Ovary (tissue), 9 donors: Measurements from ENCODE around the gene TENT4B. TPM values are rescaled to one million over a fixed set of nuclear protein-coding genes. Genes with fewer than 3 reads are reported as not detected.

Source experiments
- DNase-seq, 5 donors: peaks; one replicate each; pipeline ENCODE4 v3.0.0-alpha.2; 2019 to 2020
- H3K27ac ChIP-seq, 2 donors: fragments of 200-600 bp; one replicate each; pipeline versions ENCODE4 v1.5.1 to v1.8.0; 2019 to 2022
- H3K27me3 ChIP-seq: fragments of 200-600 bp; one replicate; pipeline ENCODE4 v1.8.0; 2022
- H3K36me3 ChIP-seq: fragments of 200-600 bp; sonication (generic); one replicate; pipeline ENCODE4 v1.5.1; 2019
- H3K4me1 ChIP-seq: one replicate; pipeline ENCODE4 v1.8.1; 2013; ENCODE audit warnings: mild to moderate bottlenecking, moderate library complexity; ENCODE audit not compliant: insufficient read depth
- H3K4me3 ChIP-seq: fragments of 200-600 bp; sonication (generic); one replicate; pipeline ENCODE4 v1.5.1; 2017
- H3K9me3 ChIP-seq, 2 donors: fragments of 200-600 bp in 1 of 2; sonication (generic) in 1 of 2; one replicate each; pipeline versions ENCODE4 v1.5.1 to v1.8.1; 2013 to 2019; ENCODE audit warnings: mild to moderate bottlenecking in 1 of 2, moderate library complexity in 1 of 2
- CTCF ChIP-seq, 3 donors: fragments of 450-650 bp in 2 of 3; fragments of 200-600 bp in 1 of 3; IDR thresholded peaks; one replicate each; pipeline versions ENCODE4 v1.5.1 to v1.8.0; 2016 to 2022; ENCODE audit warnings: antibody characterized with exemption in 3 of 3, mild to moderate bottlenecking in 1 of 3
- EP300 ChIP-seq: sonication (generic); formaldehyde crosslinking; IDR thresholded peaks from one replicate; pipeline ENCODE4 v1.6.1; 2017; ENCODE audit warnings: antibody characterized with exemption
- POLR2A ChIP-seq: fragments of 450-650 bp; IDR thresholded peaks from one replicate; pipeline ENCODE4 v1.6.1; 2017; ENCODE audit warnings: antibody characterized with exemption, mild to moderate bottlenecking, moderate library complexity
- WGBS, 3 donors: extraction: QIAGEN DNeasy Blood & Tissue Kit in 1 of 3; methylation state at CpG; one replicate each; pipeline versions ENCODE4 v1.1.5 to v1.1.7; 2013 to 2017; 5-methylcytosine and 5-hydroxymethylcytosine counted together
- intact Hi-C, 4 donors: fragments of 100-400 bp; cut with DNase I; formaldehyde crosslinking; loops; one replicate each; pipeline versions ENCODE4 v1.11.0 to v1.15.1; 2022 to 2023
- polyA plus RNA-seq, 2 donors: library from polyadenylated mRNA; stranded (reverse); fragments of 200-250 nt in 1 of 2; fragments of 350-450 nt in 1 of 2; fragmentation: Illumina TruSeq in 1 of 2; extraction: RNeasy Lipid Tissue Mini Kit (QIAGEN cat#74804) in 1 of 2; gene quantifications; one replicate each; pipeline ENCODE4 v1.2.3, GENCODE V29; 2013 to 2014
- total RNA-seq, 7 donors: library from RNA; depleted of rRNA in 2 of 7; stranded (reverse); fragments of >200 nt in 2 of 7; fragmentation: NEBNext Ultra II Directional in 3 of 7; extraction: Animal tissue kit (Norgen Biotek cat#: 25700) in 3 of 7; gene quantifications; one replicate each; pipeline versions ENCODE4 v1.1.0 to v1.2.4, GENCODE V29; 2016 to 2023
- donor health status: DM: no; HTN: no; CAD: no; lungs with moderate emphysema.
- donor health status: DM: no; HTN: no; CAD: no.
- donor health status: Bipolar disorder and iron deficiency.
- donor health status: DM: yes; HTN: yes; CAD: no.
- donor health status: DM: no; HTN: no; CAD: no.
- donor health status: DM: yes; HTN: yes; CAD: no.

The TENT4B gene
- total and polyA plus RNA-seq, 9 donors: 5.3 to 17.7 (median 12.3) TPM

- H3K4me3 ChIP-seq: no peak overlapping the region
- intact Hi-C loops: no loop called here
Measured at GRCh38 chr16:50274326-50275097, 121.4 kb downstream of the TENT4B start.

GRCh38 chr16:50275098-50275415, 122.0 kb downstream of the TENT4B start:
- TF ChIP-seq EP300 (no peak), POLR2A (no peak), CTCF (IDR thresholded peaks at IDR 0.05) (no peak)
- no peaks in the 10 kb centered on the region for H3K4me1 ChIP-seq
- 93 to 98% (median 95%) methylated on average over 3 of the region's 3 CpGs for WGBS, 3 donors
- H3K36me3 ChIP-seq: no peaks in the 10 kb centered on the region
- intact Hi-C loops: no loop called here
- H3K9me3 ChIP-seq: no peaks in the 10 kb centered on the region
- no peaks in the 10 kb centered on the region for H3K27me3 ChIP-seq
- no peak overlapping the region for H3K4me3 ChIP-seq
- H3K27ac ChIP-seq: no peak overlapping the region
- DNase-seq: peak in 2 of 5 donors; percentile 10 to 21

More at GRCh38 chr16:50274326-50275097, 121.4 kb downstream of the TENT4B start:
- Histone ChIP-seq H3K4me1 (no peaks in the 10 kb centered on the region), H3K27me3 (no peaks in the 10 kb centered on the region), H3K27ac (no peak overlapping the region), H3K9me3 (no peaks in the 10 kb centered on the region), H3K36me3 (no peaks in the 10 kb centered on the region)
- 85 to 95% (median 87%) methylated on average over 18 of the region's 18 CpGs for WGBS, 3 donors
- TF ChIP-seq POLR2A (no peak), CTCF (IDR thresholded peaks at IDR 0.05) (no peak), EP300 (no peak)
- DNase-seq: peak in 2 of 5 donors; percentile 20 to 21

- no peaks in the 10 kb centered on the region for H3K36me3 ChIP-seq
- TF ChIP-seq CTCF (IDR thresholded peaks at IDR 0.05): no peak
- TF ChIP-seq POLR2A: no peak
- TF ChIP-seq EP300: no peak
- H3K4me1 ChIP-seq: no peaks in the 10 kb centered on the region
- no peak overlapping the region for H3K4me3 ChIP-seq
- H3K27ac ChIP-seq: no peak overlapping the region
- 81 to 83% (median 83%) methylated on average over 11 to 12 of the region's 12 CpGs for WGBS, 3 donors
- H3K9me3 ChIP-seq: no peaks in the 10 kb centered on the region
- peak in 3 of 5 donors; percentile 6 to 25 (median 6) for DNase-seq
- H3K27me3 ChIP-seq: no peaks in the 10 kb centered on the region
- intact Hi-C loops: no loop called here
Measured at GRCh38 chr16:50275428-50276325, 122.6 kb downstream of the TENT4B start.

GRCh38 chr16:50276326-50276640, 123.2 kb downstream of the TENT4B start:
- Histone ChIP-seq H3K9me3 (no peaks in the 10 kb centered on the region), H3K27me3 (no peaks in the 10 kb centered on the region), H3K36me3 (no peaks in the 10 kb centered on the region), H3K27ac (no peak overlapping the region), H3K4me3 (no peak overlapping the region), H3K4me1 (no peaks in the 10 kb centered on the region)
- intact Hi-C loops: no loop called here
- TF ChIP-seq CTCF (IDR thresholded peaks at IDR 0.05) (no peak), POLR2A (no peak), EP300 (no peak)
- WGBS, 3 donors: 95 to 100% (median 97%) methylated on average over 2 of the region's 2 CpGs
- DNase-seq: peak in 1 of 5 donors; percentile 29
